Raji (cell line): ENCODE results near the gene PTPRT.

Source experiments
- POLR2A ChIP-seq: IDR thresholded peaks from 2 replicates; pipeline ENCODE4 v1.6.1; 2011; ENCODE audit warnings: low read depth, low read length, control low read depth; ENCODE audit not compliant: insufficient read depth

The PTPRT gene

GRCh38 chr20:42611423-42611822 is 578.3 kb downstream of the PTPRT start:
- no peak for TF ChIP-seq POLR2A

- no peak for TF ChIP-seq POLR2A
These were observed 579.6 kb downstream of the PTPRT start for GRCh38 chr20:42610070-42610469.

- TF ChIP-seq POLR2A = no peak
These were observed 580.1 kb downstream of the PTPRT start for GRCh38 chr20:42609618-42610017.

GRCh38 chr20:42604998-42605956 is 584.4 kb downstream of the PTPRT start:
- TF ChIP-seq POLR2A = no peak

- no peak for TF ChIP-seq POLR2A
These were observed 586.1 kb downstream of the PTPRT start for GRCh38 chr20:42603655-42604054.

GRCh38 chr20:42598581-42598980 is 591.1 kb downstream of the PTPRT start:
- TF ChIP-seq POLR2A = no peak

GRCh38 chr20:42595625-42596024 is 594.1 kb downstream of the PTPRT start:
- TF ChIP-seq POLR2A = no peak

GRCh38 chr20:42594659-42595058 is 595.0 kb downstream of the PTPRT start:
- no peak for TF ChIP-seq POLR2A

GRCh38 chr20:42594011-42594410 is 595.7 kb downstream of the PTPRT start:
- no peak for TF ChIP-seq POLR2A

- no peak for TF ChIP-seq POLR2A
These were observed 599.6 kb downstream of the PTPRT start for GRCh38 chr20:42589976-42590639.

GRCh38 chr20:42588847-42589246 is 600.9 kb downstream of the PTPRT start:
- TF ChIP-seq POLR2A = no peak

- TF ChIP-seq POLR2A = no peak
These were observed 602.3 kb downstream of the PTPRT start for GRCh38 chr20:42587427-42587826.

- TF ChIP-seq POLR2A = no peak
These were observed 608.4 kb downstream of the PTPRT start for GRCh38 chr20:42581311-42581710.

- TF ChIP-seq POLR2A = no peak
These were observed 613.5 kb downstream of the PTPRT start for GRCh38 chr20:42576167-42576566.

- no peak for TF ChIP-seq POLR2A
These were observed 617.2 kb downstream of the PTPRT start for GRCh38 chr20:42572320-42573016.
